Stimulated activated CD8-positive, alpha-beta memory T cell treated with anti-CD3 and anti-CD28 coated beads, Interleukin-12 subunit alpha, Interleukin-12 subunit beta, amount 100 ng/mL, for 24 hours (primary cell): Measurements from ENCODE around the gene ESYT3.
"Not testable (repeated sequence)": the region's sequence is repeated elsewhere in the genome, so short reads cannot be mapped to it uniquely, and the experiment has no call there.

ENCODE experiments used
- DNase-seq: peaks from one replicate; pipeline ENCODE4 v3.0.0-alpha.2; 2020; ENCODE audit errors: extremely low read depth

ESYT3 gene

DNA sequence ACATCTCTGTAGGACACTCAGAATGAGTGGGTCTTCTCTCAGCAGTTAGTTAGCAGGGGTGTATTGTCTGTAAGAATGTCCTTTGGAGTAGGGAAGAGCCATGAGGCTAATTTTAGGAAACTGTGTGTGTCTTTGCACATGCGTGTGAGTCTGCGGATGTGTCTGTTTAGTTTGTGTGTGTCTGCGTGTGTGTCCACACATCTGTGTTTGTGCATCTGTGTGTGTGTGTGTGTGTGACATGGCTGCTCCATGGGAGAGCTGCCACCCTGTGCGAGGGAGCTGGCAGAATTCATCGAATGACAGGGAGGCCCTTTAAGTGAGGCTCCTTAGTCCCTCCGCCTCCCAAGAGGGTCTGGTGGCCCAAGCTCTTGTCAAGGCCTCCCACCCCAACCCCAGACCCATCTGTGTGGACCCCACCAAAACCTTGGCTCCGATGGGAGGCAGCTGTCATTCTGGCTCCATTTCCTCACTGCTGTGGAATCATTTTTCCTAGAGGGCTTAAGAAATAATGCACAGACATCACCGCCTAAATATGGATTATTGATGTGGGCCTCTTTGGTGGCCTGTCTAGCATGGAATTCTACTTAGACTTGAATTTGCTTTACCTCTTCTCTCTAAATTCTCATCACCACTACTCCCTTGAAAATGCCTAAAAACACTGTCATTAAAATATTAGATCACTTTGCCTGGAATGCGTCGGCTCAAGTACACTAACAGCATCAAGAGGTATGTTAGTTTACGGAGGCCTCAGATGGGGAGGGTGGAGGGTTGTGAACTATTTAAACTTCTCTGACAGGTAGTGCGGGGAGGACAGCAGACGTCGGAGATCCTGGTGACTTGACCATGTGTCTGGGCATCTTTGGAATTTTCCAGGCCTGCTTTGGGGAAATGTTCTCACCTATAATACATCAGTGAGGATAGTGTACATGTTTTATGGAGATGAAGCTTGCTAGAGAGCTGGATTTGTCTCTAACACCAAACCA is 9.4 kb downstream of the ESYT3 start:
- no peak for DNase-seq

- no peak for DNase-seq
Observed at GRCh38 chr3:138445236-138445635, 10.8 kb downstream of the ESYT3 start.

DNA sequence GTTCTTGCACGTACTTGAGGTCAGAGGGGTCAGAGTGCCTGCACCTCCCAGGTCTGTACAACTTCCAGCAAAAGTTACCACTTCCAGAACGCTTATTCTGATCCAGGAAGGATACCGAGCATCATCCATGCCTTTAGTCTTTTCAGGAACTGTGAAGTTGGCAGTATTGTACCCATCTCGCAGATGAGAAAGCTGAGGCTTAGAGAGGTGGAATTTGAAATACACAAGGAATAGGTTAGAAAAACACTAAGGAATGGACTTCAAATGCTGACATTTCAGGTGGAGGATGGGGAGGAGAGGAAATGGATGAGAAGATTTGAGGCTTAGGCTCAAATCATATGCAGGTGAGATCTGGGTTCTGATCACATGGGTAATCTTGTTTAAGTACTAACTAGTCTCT is 11.2 kb downstream of the ESYT3 start:
- DNase-seq = no peak

GRCh38 chr3:138448631-138449030 is 14.2 kb downstream of the ESYT3 start:
- DNase-seq = no peak

GRCh38 chr3:138449490-138449889 is 15.1 kb downstream of the ESYT3 start:
- no peak for DNase-seq

DNA sequence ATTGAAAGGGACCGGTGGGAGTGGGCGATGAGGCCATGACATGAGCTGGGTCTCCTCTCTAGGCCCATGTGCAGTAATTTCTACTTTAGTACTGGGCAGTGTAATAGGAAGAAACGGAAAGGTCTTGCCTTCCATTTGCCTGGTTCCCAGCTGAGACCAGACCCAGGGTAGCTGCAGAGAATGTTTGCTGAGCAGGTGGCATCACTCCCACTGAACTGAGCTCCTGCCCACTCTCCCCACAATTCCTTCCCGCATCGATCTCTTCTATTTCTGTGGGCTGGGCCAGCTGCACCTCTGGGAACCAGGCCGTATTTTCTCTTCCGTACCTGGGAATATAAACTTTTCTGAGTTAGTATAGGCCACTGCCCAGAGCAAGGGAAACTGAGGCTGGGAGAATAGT is 15.8 kb downstream of the ESYT3 start:
- DNase-seq = no peak

DNA sequence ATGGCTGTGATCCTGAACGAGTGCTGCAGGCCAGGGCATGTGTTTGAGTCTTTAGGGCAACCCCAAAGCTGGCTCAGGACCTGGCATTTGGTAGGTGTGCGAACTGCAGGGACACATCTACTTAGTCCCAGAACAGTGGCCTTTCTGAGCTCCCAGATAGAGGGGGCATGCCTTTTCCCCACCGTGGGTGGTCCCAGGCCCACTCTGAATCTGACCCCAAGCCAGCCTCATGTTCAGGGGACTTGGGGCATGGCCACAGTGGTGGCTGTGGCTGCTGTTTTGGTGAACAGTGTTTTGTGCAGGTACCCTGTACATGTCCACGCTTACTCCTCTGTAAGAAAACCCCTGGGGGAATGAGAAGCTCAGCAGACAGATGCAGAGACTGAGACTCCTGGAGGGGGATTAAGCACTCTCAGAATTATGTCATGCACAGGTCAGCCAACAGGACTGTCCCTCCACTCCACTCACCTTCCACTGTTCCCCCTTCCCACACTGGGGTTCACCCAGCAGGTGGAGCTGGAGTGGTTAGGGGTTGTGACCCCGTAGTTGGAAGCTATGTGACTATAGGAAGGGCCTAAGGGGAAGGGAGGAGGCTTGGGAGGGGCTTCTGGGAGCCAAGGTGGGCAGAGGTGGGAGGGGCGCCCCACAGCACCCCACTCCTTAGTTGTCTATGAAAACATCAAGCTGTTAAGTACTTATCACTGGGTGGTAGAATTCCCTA is 16.4 kb downstream of the ESYT3 start:
- DNase-seq = no peak

GRCh38 chr3:138451595-138452162 is 17.3 kb downstream of the ESYT3 start:
- DNase-seq = no peak

GRCh38 chr3:138452436-138452835 is 18.0 kb downstream of the ESYT3 start:
- no peak for DNase-seq

DNA sequence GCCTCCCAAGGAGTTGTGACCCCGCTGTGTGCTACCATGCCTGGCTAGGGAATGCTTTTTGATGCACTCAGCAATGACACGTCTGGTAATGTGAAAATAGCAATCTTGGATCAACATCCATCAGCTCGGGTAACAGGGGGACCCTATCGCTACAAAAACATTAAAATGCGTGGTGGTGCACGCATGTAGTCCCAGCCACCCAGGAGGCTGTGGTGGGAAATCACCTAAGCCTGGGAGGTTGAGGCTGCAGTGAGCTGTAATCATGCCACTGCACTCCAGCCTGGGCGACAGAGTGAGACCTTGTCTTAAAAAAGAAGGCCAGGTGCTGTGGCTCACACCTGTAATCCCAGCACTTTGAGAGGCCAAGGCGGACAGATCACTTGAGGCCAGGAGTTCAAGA is 19.5 kb downstream of the ESYT3 start:
- not testable (repeated sequence) for DNase-seq

- DNase-seq = no peak
Observed at GRCh38 chr3:138455801-138456716, 21.6 kb downstream of the ESYT3 start.

GRCh38 chr3:138456961-138457862 is 22.8 kb downstream of the ESYT3 start:
- no peak for DNase-seq

DNA sequence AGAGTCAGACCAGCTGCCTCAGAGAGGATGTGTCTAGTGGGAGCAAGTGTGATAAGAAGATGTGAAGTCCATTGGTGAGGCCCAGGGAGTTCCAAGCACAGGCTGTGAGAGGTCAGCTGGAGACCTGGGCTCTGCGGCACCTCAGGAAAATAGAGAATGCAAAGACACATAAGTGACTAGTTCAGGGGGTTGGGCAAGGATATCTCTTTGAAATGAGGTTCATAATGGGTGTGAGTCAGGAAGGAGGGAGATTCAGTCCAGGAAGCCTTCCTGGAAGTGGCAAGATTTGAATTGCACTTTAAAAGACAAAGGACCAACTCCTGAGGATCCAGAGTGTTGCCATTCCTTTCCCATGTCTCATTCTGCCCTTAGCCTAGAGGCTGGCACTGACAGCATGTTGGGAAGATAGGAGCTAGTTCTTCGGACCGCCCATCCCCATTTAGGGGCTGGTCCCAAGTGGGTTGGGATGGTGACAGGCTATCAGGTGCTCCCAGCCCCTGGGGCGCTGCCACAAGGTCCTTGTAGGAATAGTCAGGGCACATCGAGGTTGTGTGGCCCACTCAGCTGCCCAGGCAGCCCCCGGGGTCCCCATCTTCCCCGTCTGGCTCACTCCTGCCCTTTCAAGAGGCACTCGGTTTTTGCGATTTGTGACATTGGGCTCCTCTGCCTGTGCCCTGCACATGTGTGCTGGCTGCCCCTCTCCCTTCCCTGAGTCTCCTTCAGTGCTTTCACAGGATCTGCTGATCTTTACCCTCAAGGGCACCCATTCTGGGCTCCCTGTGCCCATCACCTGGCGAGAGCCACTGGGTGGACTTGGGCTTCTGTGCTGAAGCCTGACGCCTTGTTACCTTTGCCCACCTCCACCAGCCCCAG is 23.7 kb downstream of the ESYT3 start:
- no peak for DNase-seq

GRCh38 chr3:138458774-138459499 is 24.5 kb downstream of the ESYT3 start:
- no peak for DNase-seq

- DNase-seq = no peak
Observed at GRCh38 chr3:138459619-138460535, 25.5 kb downstream of the ESYT3 start.

DNA sequence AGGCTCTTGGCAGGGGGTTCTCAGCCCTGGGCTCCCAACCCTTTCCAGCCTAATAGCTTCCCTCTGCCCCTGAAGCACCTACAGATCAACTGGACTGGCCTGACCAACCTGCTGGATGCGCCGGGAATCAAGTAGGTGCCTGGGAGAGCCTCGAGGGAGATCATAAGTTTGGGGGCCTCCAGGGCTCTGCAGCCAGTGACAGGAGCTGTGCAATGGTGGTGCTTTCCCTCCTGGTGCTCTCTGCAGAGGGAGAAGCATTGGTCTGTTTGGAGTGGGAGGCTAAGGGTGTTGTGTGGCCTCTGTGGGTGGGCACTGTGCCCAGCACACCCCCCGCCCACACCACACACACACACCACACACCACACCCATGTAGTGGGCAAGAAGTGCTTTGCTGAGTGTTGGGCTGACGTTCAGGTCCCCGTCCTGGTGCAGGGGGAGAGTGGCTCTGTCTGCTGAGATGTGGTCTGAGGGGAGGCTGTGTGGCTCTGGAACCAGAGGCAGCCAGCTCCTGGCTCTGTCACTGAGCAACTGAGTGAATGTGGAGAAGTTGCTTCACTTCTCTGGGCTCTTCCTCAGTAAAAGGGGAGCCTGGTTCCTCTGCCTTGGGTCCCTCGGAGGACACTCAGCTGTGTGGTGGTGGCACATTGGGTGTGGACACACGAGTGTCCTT is 26.3 kb downstream of the ESYT3 start:
- no peak for DNase-seq

DNA sequence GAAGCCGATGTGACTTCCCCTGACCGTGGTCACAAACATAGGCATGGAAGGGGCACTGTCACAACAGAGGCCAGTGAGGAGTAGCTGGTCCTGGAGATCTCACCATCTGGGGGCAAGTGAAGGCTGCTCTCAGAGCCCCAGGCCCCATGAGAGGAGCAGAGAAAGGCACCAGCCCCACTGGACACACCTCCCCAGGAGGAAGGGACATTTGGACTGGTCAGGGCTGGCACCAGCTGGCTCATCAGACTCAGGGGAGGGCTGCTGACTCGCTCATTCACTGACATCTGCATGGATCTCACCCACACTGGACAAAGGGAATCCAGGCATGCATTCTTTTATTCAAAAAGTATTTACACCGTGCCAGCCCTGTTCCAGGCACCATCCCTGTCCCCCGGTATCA is 26.8 kb downstream of the ESYT3 start:
- no peak for DNase-seq
